ENCODE measurements around the gene CNOT6. TPM values are rescaled to one million over a fixed set of nuclear protein-coding genes. Genes with fewer than 3 reads are reported as not detected.
A peak's percentile ranks its signal among the peaks of the same experiment; 100 is the strongest.

Gene CNOT6
- total RNA-seq, 1 donor = 11.6 TPM

GRCh38 chr5:180613814-180614188, 119.6 kb downstream of the CNOT6 start:
- DNase-seq (ENCODE audit: low read depth in 2 of 3, low spot score in 2 of 3) = no peak

GRCh38 chr5:180618487-180618828, 124.3 kb downstream of the CNOT6 start:
- no peak for DNase-seq (ENCODE audit: low read depth in 2 of 3, low spot score in 2 of 3)

DNA sequence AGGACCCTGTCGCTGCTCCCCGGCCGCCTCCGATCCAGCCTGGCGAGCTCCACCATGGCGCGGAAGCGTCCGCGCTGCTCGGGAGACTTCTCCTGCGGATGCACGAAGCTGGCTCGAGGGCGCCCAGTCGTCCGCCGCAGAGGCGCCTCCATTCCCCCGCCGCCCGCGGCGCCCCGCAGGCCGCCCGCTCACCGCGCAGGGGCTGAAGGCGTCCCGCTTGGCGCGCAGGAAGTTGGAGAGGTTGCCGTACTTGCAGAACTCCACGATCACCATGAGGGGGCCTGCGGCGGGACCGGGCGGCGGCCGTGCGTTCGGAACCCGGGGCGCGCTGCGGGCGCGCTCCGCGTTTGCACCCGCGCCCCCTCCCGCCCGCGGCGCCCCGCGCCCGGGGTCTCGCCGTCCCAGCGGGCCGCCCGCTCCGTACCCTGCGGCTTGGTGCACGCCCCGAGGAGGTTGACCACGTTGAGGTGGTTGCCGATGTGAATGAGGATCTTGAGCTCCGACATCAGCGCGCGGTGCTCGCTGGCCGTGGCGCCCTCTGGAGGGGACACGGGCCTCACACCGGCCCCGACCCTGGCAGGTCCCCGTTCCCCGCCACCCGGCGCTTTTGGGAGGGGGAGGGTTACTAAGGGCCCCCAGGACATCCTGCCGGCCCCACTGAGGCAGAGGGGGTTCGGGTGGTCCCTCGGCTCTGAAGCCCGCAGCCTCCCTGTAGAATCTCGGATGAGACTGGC, 124.8 kb downstream of the CNOT6 start:
- DNase-seq (ENCODE audit: low read depth in 2 of 3, low spot score in 2 of 3) = peak in 2 of 3 donors; percentile 19 to 54

- DNase-seq (ENCODE audit: low read depth in 2 of 3, low spot score in 2 of 3) = no peak
These were observed 125.4 kb downstream of the CNOT6 start for GRCh38 chr5:180619563-180619915.

GRCh38 chr5:180620014-180620413, 125.8 kb downstream of the CNOT6 start:
- no peak for DNase-seq (ENCODE audit: low read depth in 2 of 3, low spot score in 2 of 3)

- no peak for DNase-seq (ENCODE audit: low read depth in 2 of 3, low spot score in 2 of 3)
These were observed 127.1 kb downstream of the CNOT6 start for GRCh38 chr5:180621311-180621710.

GRCh38 chr5:180622910-180623309, 128.7 kb downstream of the CNOT6 start:
- DNase-seq (ENCODE audit: low read depth in 2 of 3, low spot score in 2 of 3) = no peak

- DNase-seq (ENCODE audit: low read depth in 2 of 3, low spot score in 2 of 3) = no peak
These were observed 129.2 kb downstream of the CNOT6 start for GRCh38 chr5:180623411-180623834.

DNA sequence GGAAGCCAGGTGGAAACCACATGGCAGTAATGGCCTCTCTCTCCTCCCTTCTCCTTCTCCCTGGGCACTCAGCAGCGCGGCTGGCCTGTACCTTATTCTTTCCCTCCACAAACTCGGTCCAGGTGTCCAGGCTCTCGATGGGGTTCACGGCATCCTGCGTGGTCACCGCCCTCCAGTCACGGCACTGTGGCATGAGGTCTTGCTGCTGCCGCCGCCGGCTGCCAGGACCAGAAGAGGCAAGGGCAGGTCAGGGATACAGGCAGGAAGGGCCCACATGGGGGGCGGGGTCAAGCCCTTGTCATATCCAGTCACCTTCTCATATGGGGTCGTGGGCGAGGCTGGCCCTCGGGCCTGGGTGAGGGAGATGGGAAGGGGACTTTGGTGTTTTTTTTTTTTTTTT, 129.7 kb downstream of the CNOT6 start:
- DNase-seq (ENCODE audit: low read depth in 2 of 3, low spot score in 2 of 3) = no peak

DNA sequence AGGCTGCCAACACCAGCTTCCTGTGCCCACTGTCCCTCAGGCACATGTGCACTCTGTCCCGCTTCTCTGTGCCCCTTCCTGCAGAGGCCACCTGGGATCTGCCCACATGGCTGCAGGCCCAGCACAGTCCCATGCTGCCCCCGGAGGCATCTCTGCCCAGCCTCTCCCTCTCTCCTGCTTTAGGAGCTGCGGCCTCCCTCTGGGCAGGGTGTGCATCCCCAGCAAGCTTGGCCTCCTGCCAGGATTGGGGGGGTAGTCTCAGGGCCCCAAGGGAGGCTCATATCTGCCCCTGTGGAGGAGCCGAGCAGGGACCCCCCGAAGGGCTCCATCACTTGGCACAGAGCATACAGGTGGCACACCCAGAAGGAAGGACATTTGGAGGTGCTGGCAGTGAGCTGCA, 130.4 kb downstream of the CNOT6 start:
- no peak for DNase-seq (ENCODE audit: low read depth in 2 of 3, low spot score in 2 of 3)

DNA sequence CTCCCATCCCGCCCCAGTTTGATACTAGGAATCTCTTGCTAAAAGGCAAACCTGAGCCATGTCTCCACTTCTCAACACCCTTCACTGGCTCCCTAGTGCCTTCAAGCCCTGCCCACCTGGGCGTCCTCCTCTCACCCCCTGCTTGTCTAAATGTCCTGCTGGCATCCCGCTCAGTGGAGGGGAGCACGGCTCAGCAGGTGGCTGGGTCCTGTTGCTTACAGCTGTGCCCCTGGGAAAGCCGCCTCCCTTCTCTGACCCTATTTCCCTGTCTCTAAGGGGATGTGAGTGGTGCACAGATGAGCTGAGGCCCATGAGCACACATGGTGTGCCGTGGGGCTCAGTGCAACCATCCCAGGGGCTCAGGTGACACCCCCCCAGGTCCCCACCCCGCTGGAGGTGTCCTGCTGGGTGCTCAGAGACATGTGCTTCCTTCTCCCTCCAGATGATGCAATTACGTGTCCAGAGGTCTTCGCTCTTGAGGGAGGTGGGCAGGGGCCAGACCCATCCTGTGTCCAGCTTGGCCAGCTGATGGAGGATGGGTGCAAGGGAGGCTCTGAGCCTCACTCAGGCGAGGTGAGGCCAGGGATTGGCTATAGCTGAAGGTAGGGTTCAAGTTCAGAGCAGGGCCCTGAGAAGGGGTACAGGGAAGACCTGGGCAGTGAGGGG, 131.1 kb downstream of the CNOT6 start:
- DNase-seq (ENCODE audit: low read depth in 2 of 3, low spot score in 2 of 3) = no peak

DNA sequence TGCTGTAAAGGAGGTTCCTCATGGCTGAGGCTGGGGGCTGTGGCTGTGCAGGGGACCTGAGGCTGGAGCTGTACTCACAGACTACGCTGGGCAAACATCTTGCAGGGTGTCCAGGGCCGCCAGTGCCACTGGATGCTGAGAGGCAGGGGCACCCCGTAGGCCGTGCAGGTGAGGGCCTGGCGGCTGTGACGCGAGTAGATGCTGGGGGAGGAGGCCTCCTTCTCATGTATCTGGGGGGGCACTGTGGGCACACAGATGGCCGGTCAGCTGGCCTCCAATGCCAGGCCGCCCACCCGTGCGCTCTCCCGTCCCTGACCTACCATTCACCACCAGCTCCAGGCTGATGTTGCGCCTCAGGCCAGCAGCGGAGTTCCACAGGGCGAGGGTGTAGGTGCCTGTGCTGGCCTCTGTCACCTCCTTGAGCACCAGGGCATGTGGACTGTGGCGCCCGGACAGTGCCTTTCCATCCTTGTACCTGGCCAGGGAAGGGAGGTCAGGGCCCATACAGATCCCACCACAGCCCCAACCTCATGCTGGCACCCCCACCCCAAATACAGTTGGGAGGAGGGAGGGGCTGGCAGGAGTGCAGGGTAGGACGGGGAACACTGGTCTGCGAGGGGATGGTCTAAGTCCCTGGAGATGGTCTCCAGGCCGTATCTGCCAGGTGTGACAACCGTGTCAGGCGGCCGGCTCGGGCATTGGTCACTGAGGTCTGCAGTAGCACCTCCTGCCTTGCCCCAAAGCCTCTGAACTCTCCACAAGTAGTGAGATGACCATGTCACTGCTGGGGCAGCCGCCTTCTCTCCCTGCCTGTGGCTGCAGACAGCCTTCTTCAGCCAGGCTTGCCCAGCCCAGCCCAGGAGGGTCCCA, 131.8 kb downstream of the CNOT6 start:
- DNase-seq (ENCODE audit: low read depth in 2 of 3, low spot score in 2 of 3) = no peak

GRCh38 chr5:180626661-180627385, 132.6 kb downstream of the CNOT6 start:
- DNase-seq (ENCODE audit: low read depth in 2 of 3, low spot score in 2 of 3) = no peak

DNA sequence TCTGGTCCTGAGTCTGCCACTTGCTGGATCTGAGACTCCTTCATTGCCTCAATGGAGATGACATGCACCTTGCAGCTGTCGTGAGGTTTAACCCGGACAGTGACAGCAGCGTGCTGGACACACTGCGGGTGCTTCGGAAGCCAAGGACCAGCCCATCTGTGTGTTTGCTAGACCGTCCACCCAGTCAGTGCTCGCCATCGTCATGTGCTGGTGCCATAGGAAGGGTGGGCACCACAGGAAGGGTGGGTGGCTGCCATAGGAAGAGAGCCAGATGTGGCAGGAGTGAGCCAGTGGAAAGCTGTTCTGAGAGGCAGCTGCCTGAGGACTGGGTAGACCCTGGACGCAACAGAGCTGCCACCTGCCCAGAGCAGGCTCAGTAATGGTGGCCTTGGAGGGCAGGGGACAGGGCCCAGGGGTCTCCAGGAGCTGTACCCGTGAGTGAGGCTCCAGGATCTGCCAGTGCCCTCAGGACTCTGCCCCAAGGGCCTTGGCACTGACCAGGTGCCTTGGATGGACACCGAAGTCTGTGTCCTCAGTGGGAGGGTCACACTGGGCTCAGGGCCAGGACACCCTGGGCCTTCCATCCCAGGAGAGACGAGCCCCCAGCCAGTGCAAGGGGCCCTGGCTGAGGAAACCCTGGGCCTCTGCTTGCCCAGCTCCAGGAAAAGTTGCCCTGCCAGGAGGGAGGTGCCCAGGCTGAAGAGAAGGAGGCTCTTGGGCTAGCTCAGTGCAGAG, 133.4 kb downstream of the CNOT6 start:
- DNase-seq (ENCODE audit: low read depth in 2 of 3, low spot score in 2 of 3) = no peak

Small RNA genes within 50 kb of the gene (small RNA-seq; reads per million reads assigned to genes)
- not detected for gene RNU6-525P

Other genes with a start within 250 kb of the CNOT6 start
- gene MAPK9, start 202.3 kb upstream of the CNOT6 start, total RNA-seq = 22.9 TPM
- gene GFPT2, start 141.0 kb upstream of the CNOT6 start, total RNA-seq = under 0.01 TPM
- not detected for gene SCGB3A1, start 97.1 kb downstream of the CNOT6 start, total RNA-seq
- 0.27 TPM for gene FLT4, start 155.2 kb downstream of the CNOT6 start, total RNA-seq
- gene OR2Y1, start 245.7 kb downstream of the CNOT6 start, total RNA-seq = not detected

Measured in hematopoietic multipotent progenitor cell (in vitro differentiated cells).